IMR-90 (cell line): ENCODE measurements around the gene EGFR. TPM values are rescaled to one million over a fixed set of nuclear protein-coding genes. Genes with fewer than 3 reads are reported as not detected.

ENCODE experiments used
- ATAC-seq: fragments of 200-7000 bp; cut with Tn5 transposase; 2 replicates; pipeline ENCODE4 v1.9.1; 2020; ENCODE audit warnings: low read depth, mild to moderate bottlenecking, moderate library complexity
- BruUV-seq: library from RNA; stranded (reverse); fragments of 400-500 nt; replicated peaks from 2 replicates; lab custom pipeline; 2021; lab: Mats Ljungman, UMichigan
- CTCF ChIA-PET: fragments of 300-600 bp; formaldehyde crosslinking; extraction: SDS; loops from one replicate; lab custom pipeline; 2021; ENCODE audit warnings: antibody characterized with exemption; lab: Yijun Ruan, JAX
- POLR2A ChIA-PET: fragments of 300-600 bp; sonication (Branson Sonifier 250); formaldehyde crosslinking; loops from one replicate; lab custom pipeline; 2022; ENCODE audit warnings: antibody characterized with exemption; ENCODE audit not compliant: unreplicated experiment; lab: Charles Lee
- DNase-seq: peaks from one replicate; pipeline ENCODE4 v3.0.0; 2013
- H2AFZ ChIP-seq: replicated peaks from 2 replicates; pipeline ENCODE3; 2013; ENCODE audit warnings: low read length, mild to moderate bottlenecking; ENCODE audit not compliant: poor library complexity
- H2AK5ac ChIP-seq: 2 replicates; pipeline ENCODE4 v1.6.1; 2013; ENCODE audit warnings: low read depth, low read length, inconsistent platforms
- H2AK9ac ChIP-seq: replicated peaks from 2 replicates; pipeline ENCODE3; 2013; ENCODE audit warnings: mild to moderate bottlenecking, low read depth, low read length, moderate library complexity; ENCODE audit not compliant: poor library complexity
- H2BK120ac ChIP-seq: 2 replicates; pipeline ENCODE4 v1.6.1; 2013; ENCODE audit warnings: low read depth, low read length, inconsistent platforms
- H2BK15ac ChIP-seq: 3 replicates; pipeline ENCODE4 v1.6.1; 2013; ENCODE audit warnings: low read depth, low read length, inconsistent platforms
- H2BK20ac ChIP-seq: 2 replicates; pipeline ENCODE4 v1.6.1; 2013; ENCODE audit warnings: low read depth, mild to moderate bottlenecking, inconsistent platforms, low read length, moderate library complexity
- H2BK5ac ChIP-seq: 2 replicates; pipeline ENCODE4 v1.6.1; 2013; ENCODE audit warnings: mild to moderate bottlenecking, low read depth, low read length, inconsistent platforms; ENCODE audit not compliant: poor library complexity, severe bottlenecking
- H3K14ac ChIP-seq: replicated peaks from 2 replicates; pipeline ENCODE4 v1.6.1; 2013; ENCODE audit warnings: low read depth, low read length, inconsistent platforms
- H3K18ac ChIP-seq: 2 replicates; pipeline ENCODE4 v1.6.1; 2013; ENCODE audit warnings: low read depth, low read length, control low read depth
- H3K23ac ChIP-seq: 2 replicates; pipeline ENCODE4 v1.6.1; 2013; ENCODE audit warnings: low read depth, low read length, inconsistent platforms
- H3K27ac ChIP-seq: 2 replicates; pipeline ENCODE4 v1.5.1; 2013; ENCODE audit warnings: mild to moderate bottlenecking, control low read depth, low read length; ENCODE audit not compliant: insufficient read depth
- H3K27me3 ChIP-seq: 2 replicates; pipeline ENCODE4 v1.6.1; 2013; ENCODE audit warnings: low read length; ENCODE audit not compliant: control insufficient read depth, insufficient read depth
- H3K36me3 ChIP-seq: 2 replicates; pipeline ENCODE4 v1.6.1; 2013; ENCODE audit warnings: low read length, mixed read lengths; ENCODE audit not compliant: control insufficient read depth, insufficient read depth
- H3K4ac ChIP-seq: 2 replicates; pipeline ENCODE4 v1.6.1; 2013; ENCODE audit warnings: low read depth, low read length, inconsistent platforms
- H3K4me1 ChIP-seq: 2 replicates; pipeline ENCODE4 v1.6.1; 2013; ENCODE audit warnings: low read length, mixed read lengths; ENCODE audit not compliant: control insufficient read depth, insufficient read depth
- H3K4me2 ChIP-seq: 2 replicates; pipeline ENCODE4 v1.6.1; 2013; ENCODE audit warnings: low read depth, mild to moderate bottlenecking, control low read depth, low read length, moderate library complexity
- H3K4me3 ChIP-seq: 2 replicates; pipeline ENCODE4 v1.5.1; 2013; ENCODE audit warnings: low read depth, mild to moderate bottlenecking, control low read depth, low read length, moderate library complexity; ENCODE audit not compliant: insufficient read depth
- H3K56ac ChIP-seq: 2 replicates; pipeline ENCODE4 v1.6.1; 2013; ENCODE audit warnings: low read length, inconsistent platforms; ENCODE audit not compliant: insufficient read depth; ENCODE audit errors: extremely low read depth
- H3K79me1 ChIP-seq, 2 experiments: 2 replicates each; pipeline ENCODE4 v1.6.1; 2013; ENCODE audit warnings: low read length in 2 of 2, inconsistent platforms in 1 of 2, low read depth in 1 of 2
- H3K9ac ChIP-seq: 2 replicates; pipeline ENCODE4 v1.6.1; 2013; ENCODE audit warnings: low read depth, low read length, control low read depth
- H3K9me1 ChIP-seq: 2 replicates; pipeline ENCODE4 v1.6.1; 2013; ENCODE audit warnings: low read length, inconsistent platforms; ENCODE audit not compliant: insufficient read depth
- H3K9me3 ChIP-seq: 2 replicates; pipeline ENCODE4 v1.6.1; 2013; ENCODE audit warnings: low read length; ENCODE audit not compliant: control insufficient read depth, insufficient read depth
- H4K20me1 ChIP-seq: 2 replicates; pipeline ENCODE4 v1.6.1; 2013; ENCODE audit warnings: low read length, inconsistent platforms; ENCODE audit not compliant: insufficient read depth
- H4K5ac ChIP-seq: 2 replicates; pipeline ENCODE4 v1.6.1; 2013; ENCODE audit warnings: mild to moderate bottlenecking, low read depth, low read length, control low read depth
- H4K8ac ChIP-seq, 2 experiments: 2 replicates each; pipeline ENCODE4 v1.6.1; 2013; ENCODE audit warnings: low read depth in 2 of 2, low read length in 2 of 2, control low read depth in 1 of 2, inconsistent platforms in 1 of 2
- H4K91ac ChIP-seq: 2 replicates; pipeline ENCODE4 v1.6.1; 2013; ENCODE audit warnings: low read depth, low read length, inconsistent platforms; ENCODE audit not compliant: insufficient read depth
- BHLHE40 ChIP-seq: fragments of 150-350 bp; IDR thresholded peaks from 2 replicates; pipeline ENCODE4 v1.6.1; 2016; ENCODE audit warnings: mild to moderate bottlenecking, low read depth, low read length
- CEBPB ChIP-seq: IDR thresholded peaks from 2 replicates; pipeline ENCODE4 v1.6.1; 2012; ENCODE audit warnings: low read depth, low read length, improper control_type of control experiment
- MXI1 ChIP-seq: IDR thresholded peaks from 2 replicates; pipeline ENCODE4 v1.6.1; 2012; ENCODE audit warnings: low read depth, mild to moderate bottlenecking, low read length, moderate library complexity, borderline replicate concordance
- RFX5 ChIP-seq: IDR thresholded peaks from 2 replicates; pipeline ENCODE4 v1.8.0; 2012; ENCODE audit warnings: low read depth, mild to moderate bottlenecking, low read length, moderate library complexity
- SMC3 ChIP-seq: fragments of 150-350 bp; IDR thresholded peaks from 2 replicates; pipeline ENCODE4 v1.6.1; 2016; ENCODE audit warnings: low read depth, mild to moderate bottlenecking, antibody characterized with exemption, low read length, moderate library complexity
- WGBS, 2 experiments: methylation state at CpG; one replicate each; pipeline versions ENCODE4 v1.1.5 to v1.1.7; 2013; ENCODE audit warnings: missing lambda C conversion rate in 2 of 2; ENCODE audit not compliant: insufficient read length in 1 of 2; ENCODE audit errors: extremely low coverage in 2 of 2; 5-methylcytosine and 5-hydroxymethylcytosine counted together
- dilution Hi-C: fragments of 300-500 bp; cut with HindIII; formaldehyde crosslinking; loops from one replicate; pipeline ENCODE4 v1.14.3; 2018; ENCODE audit warnings: low sequenced_read_pairs; ENCODE audit not compliant: unreplicated experiment
- in situ Hi-C: fragments of 300-500 bp; cut with MboI; formaldehyde crosslinking; loops from 3 replicates; pipeline ENCODE4 v1.14.3; 2019; ENCODE audit warnings: low sequenced_read_pairs, inconsistent platforms, mixed read lengths
- intact Hi-C: fragments of 100-400 bp; cut with micrococcal nuclease; formaldehyde crosslinking; loops from 2 replicates; pipeline ENCODE4 v1.10.0; 2022
- polyA plus RNA-seq, 3 experiments: library from polyadenylated mRNA; depleted of rRNA; stranded (reverse); fragments of >200 nt; gene quantifications; 2 replicates each; pipeline ENCODE4 v1.2.3, GENCODE V29; 2012; ENCODE audit warnings: low replicate concordance in 1 of 3
- total RNA-seq: library from RNA; depleted of rRNA; stranded (reverse); fragments of >200 nt; gene quantifications from 2 replicates; pipeline ENCODE4 v1.2.3, GENCODE V29; 2012
- TF ChIP-seq, protein P1 (sequence below): fragments of 150-350 bp; IDR thresholded peaks from 2 replicates; pipeline ENCODE4 v1.6.1; 2016; ENCODE audit warnings: low read depth, mild to moderate bottlenecking, low read length, moderate library complexity, borderline replicate concordance
- TF ChIP-seq, protein P2 (sequence below): fragments of 150-350 bp; IDR thresholded peaks from 2 replicates; pipeline ENCODE4 v1.6.1; 2017; ENCODE audit warnings: mild to moderate bottlenecking, antibody characterized with exemption, low read length, low read depth

Gene EGFR
- total and polyA plus RNA-seq, 2 of the 4 experiments (the other 2 are of a cell fraction): 36.9 to 60.4 TPM

DNA sequence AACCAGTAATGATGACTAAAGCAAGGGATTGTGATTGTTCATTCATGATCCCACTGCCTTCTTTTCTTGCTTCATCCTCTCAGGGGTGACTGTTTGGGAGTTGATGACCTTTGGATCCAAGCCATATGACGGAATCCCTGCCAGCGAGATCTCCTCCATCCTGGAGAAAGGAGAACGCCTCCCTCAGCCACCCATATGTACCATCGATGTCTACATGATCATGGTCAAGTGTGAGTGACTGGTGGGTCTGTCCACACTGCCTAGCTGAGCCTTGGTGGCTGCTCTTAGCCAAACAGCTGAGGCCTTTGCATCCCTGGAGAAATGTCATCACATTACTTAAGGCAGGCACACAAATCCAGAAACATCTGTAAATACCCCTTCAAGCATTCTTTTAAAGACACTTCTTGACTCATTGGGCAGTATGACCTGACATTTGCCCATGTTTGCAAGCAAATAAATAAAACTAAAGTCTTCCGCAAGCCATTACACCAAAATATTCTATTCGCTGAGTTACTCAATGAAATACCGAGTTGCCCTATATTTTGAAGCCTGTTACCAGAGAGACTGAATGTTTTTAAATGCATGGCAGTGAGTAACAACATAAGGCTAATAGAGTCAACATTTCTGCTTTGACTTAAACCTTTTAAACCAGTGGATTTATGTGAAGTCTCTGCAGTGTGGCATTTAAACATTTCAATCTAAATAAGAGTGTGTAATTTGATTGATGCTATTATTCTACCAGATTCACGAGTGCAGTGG is 180.0 kb downstream of the EGFR start:
- Histone ChIP-seq H2BK120ac (peak overlapping the region; percentile 54; the same call in 1 of the 2 replicates), H4K20me1 (peaks cover 12% of the 10 kb centered on the region), H3K36me3 (peaks cover 42% of the 10 kb centered on the region), H2AK5ac (peak overlapping the region; percentile 53), H3K4me1 (peaks cover 11% of the 10 kb centered on the region), H2AK9ac (no peak overlapping the region), H3K79me1 (peaks cover 9 to 62% of the 10 kb centered on the region in 2 experiments), H3K27me3 (no peaks in the 10 kb centered on the region), H3K14ac (peak overlapping the region; percentile 44), H3K4ac (peak overlapping the region; percentile 65), H2BK20ac (peak overlapping the region; percentile 36; the same call in 1 of the 2 replicates), H3K4me2 (no peak overlapping the region), H3K4me3 (no peak overlapping the region), H4K5ac (peak overlapping the region; percentile 19; the same call in 1 of the 2 replicates), H3K23ac (peak overlapping the region; percentile 55; the same call in 1 of the 2 replicates), H2AFZ (no peak overlapping the region), H2BK5ac (peak overlapping the region; percentile 86), H3K18ac (0 out of 2 replicates have a peak overlapping the region, but pooled peaks have one; percentile 16), H2BK15ac (no peak overlapping the region), H4K91ac (peak overlapping the region; percentile 58; the same call in 1 of the 2 replicates), H3K56ac (no peak overlapping the region), H3K27ac (peak overlapping the region; percentile 56), H3K9ac (no peak overlapping the region), H3K9me3 (no peaks in the 10 kb centered on the region), H4K8ac (peak overlapping the region in 1 of 2 experiments; percentile 62; a peak in 2 of 4 replicates), H3K9me1 (peaks cover 25% of the 10 kb centered on the region)
- ChIA-PET CTCF (interaction anchor here (0.6 kb wide), 1 partner anchor 10 kb away, joined by 3 read pairs; no protein-coding TSS in a partner anchor), POLR2A (no interaction called here)
- peak; percentile 67 for ATAC-seq
- TF ChIP-seq CEBPB (peak; percentile 59), SMC3 (no peak), BHLHE40 (no peak), RFX5 (no peak), MXI1 (no peak)
- TF ChIP-seq, protein P1, sequence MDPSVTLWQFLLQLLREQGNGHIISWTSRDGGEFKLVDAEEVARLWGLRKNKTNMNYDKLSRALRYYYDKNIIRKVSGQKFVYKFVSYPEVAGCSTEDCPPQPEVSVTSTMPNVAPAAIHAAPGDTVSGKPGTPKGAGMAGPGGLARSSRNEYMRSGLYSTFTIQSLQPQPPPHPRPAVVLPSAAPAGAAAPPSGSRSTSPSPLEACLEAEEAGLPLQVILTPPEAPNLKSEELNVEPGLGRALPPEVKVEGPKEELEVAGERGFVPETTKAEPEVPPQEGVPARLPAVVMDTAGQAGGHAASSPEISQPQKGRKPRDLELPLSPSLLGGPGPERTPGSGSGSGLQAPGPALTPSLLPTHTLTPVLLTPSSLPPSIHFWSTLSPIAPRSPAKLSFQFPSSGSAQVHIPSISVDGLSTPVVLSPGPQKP: no peak
- TF ChIP-seq, protein P2, sequence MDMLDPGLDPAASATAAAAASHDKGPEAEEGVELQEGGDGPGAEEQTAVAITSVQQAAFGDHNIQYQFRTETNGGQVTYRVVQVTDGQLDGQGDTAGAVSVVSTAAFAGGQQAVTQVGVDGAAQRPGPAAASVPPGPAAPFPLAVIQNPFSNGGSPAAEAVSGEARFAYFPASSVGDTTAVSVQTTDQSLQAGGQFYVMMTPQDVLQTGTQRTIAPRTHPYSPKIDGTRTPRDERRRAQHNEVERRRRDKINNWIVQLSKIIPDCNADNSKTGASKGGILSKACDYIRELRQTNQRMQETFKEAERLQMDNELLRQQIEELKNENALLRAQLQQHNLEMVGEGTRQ: no peak
- in situ Hi-C loops (no loop called here), dilution Hi-C loops (no loop called here), intact Hi-C loops (loop anchor here (10.0 kb wide), 1 partner anchor 424 kb away; no protein-coding TSS in a partner anchor)
- no CpG with 5 or more reads among the region's 8 CpGs for WGBS, 2 experiments
- DNase-seq: peak; percentile 55
- no TSS peak for BruUV-seq
